ENCODE data around the gene SMG5. TPM values are rescaled to one million over a fixed set of nuclear protein-coding genes. Genes with fewer than 3 reads are reported as not detected.

Gene SMG5
- total RNA-seq, 6 experiments from 2014 or later, result 46.8 to 56.5 (median 50.6) TPM

GRCh38 chr1:156308078-156308477 lies 25.5 kb upstream of the SMG5 start:
- Mint-ChIP-seq H3K9me3 (no peaks in the 10 kb centered on the region), H3K27me3 (ENCODE audit: insufficient read depth) (no peaks in the 10 kb centered on the region), H3K27ac (peak overlapping the region; percentile 63), H3K4me3 (no peak overlapping the region), H3K36me3 (ENCODE audit: low read depth) (peaks cover 37% of the 10 kb centered on the region), H3K4me1 (ENCODE audit: low read depth) (peaks cover 39% of the 10 kb centered on the region)
- peak; percentile 52 for DNase-seq
- TF ChIP-seq CTCF (IDR thresholded peaks at IDR 0.05), result no peak

GRCh38 chr1:156305215-156305614 lies 22.6 kb upstream of the SMG5 start:
- no peak for DNase-seq
- no peak overlapping the region for H3K27ac Mint-ChIP-seq
- peaks cover 17% of the 10 kb centered on the region for H3K36me3 Mint-ChIP-seq (ENCODE audit: low read depth)
- TF ChIP-seq CTCF (IDR thresholded peaks at IDR 0.05), result no peak
- H3K27me3 Mint-ChIP-seq (ENCODE audit: insufficient read depth), result no peaks in the 10 kb centered on the region
- no peak overlapping the region for H3K4me3 Mint-ChIP-seq
- peaks cover 16% of the 10 kb centered on the region for H3K4me1 Mint-ChIP-seq (ENCODE audit: low read depth)
- H3K9me3 Mint-ChIP-seq, result no peaks in the 10 kb centered on the region

- no peak for DNase-seq
- Mint-ChIP-seq H3K36me3 (ENCODE audit: low read depth) (peaks cover 9% of the 10 kb centered on the region), H3K9me3 (no peaks in the 10 kb centered on the region), H3K4me3 (no peak overlapping the region), H3K27me3 (ENCODE audit: insufficient read depth) (no peaks in the 10 kb centered on the region), H3K27ac (no peak overlapping the region), H3K4me1 (ENCODE audit: low read depth) (peaks cover 10% of the 10 kb centered on the region)
- no peak for TF ChIP-seq CTCF (IDR thresholded peaks at IDR 0.05)
These were observed 20.6 kb upstream of the SMG5 start for GRCh38 chr1:156303241-156303640.

- no peak within 1 kb of the TSS for H3K27ac Mint-ChIP-seq
- H3K9me3 Mint-ChIP-seq, result no peaks in the 10 kb centered on the region
- peaks cover 6% of the 10 kb centered on the region; the same call in 1 of the 2 replicates for H3K4me1 Mint-ChIP-seq (ENCODE audit: low read depth)
- H3K27me3 Mint-ChIP-seq (ENCODE audit: insufficient read depth), result peaks cover 2% of the 10 kb centered on the region; the same call in 1 of the 2 replicates
- no peak for DNase-seq
- TF ChIP-seq CTCF (IDR thresholded peaks at IDR 0.05), result no peak
- H3K4me3 Mint-ChIP-seq, result no peak within 1 kb of the TSS
- no peaks in the 10 kb centered on the region for H3K36me3 Mint-ChIP-seq (ENCODE audit: low read depth)
These were observed 16.3 kb upstream of the SMG5 start, which contains the start of gene VHLL for GRCh38 chr1:156298852-156299357. Gene VHLL (minus strand): TSS chr1:156299307. CDS start chr1:156299189, 118 bp downstream.

GRCh38 chr1:156295391-156295947 lies 12.8 kb upstream of the SMG5 start, which contains the start of gene GLMP:
Gene GLMP (minus strand): TSS chr1:156295679. CDS start chr1:156295645, 34 bp downstream.
- Mint-ChIP-seq H3K27me3 (ENCODE audit: insufficient read depth) (peaks cover 4% of the 10 kb centered on the region), H3K4me3 (peak within 1 kb of the TSS; percentile 92), H3K4me1 (ENCODE audit: low read depth) (peaks cover 25% of the 10 kb centered on the region), H3K36me3 (ENCODE audit: low read depth) (no peaks in the 10 kb centered on the region), H3K27ac (peak within 1 kb of the TSS; percentile 29; the same call in 1 of the 2 replicates), H3K9me3 (no peaks in the 10 kb centered on the region)
- no peak for TF ChIP-seq CTCF (IDR thresholded peaks at IDR 0.05)
- peak; percentile 27 for DNase-seq

All from HFFc6 (cell line).